Caki2 (cell line): Measurements from ENCODE around the gene TMEM39B. TPM values are rescaled to one million over a fixed set of nuclear protein-coding genes. Genes with fewer than 3 reads are reported as not detected.
"Not testable (repeated sequence)": the region's sequence is repeated elsewhere in the genome, so short reads cannot be mapped to it uniquely, and the experiment has no call there.

ENCODE experiments used
- DNase-seq: peaks from one replicate; pipeline ENCODE4 v3.0.0-alpha.2; 2015; ENCODE audit warnings: low read depth
- in situ Hi-C: cut with HindIII; loops from 2 replicates; pipeline ENCODE4 v1.10.0; 2016; ENCODE audit warnings: low sequenced_read_pairs, low pct_unique_long_range_greater_than_20kb, mixed read lengths
- total RNA-seq: library from RNA; depleted of rRNA; stranded (reverse); fragments of >200 nt; shearing (Covaris generic); gene quantifications from 2 replicates; pipeline ENCODE4 v1.2.3, GENCODE V29; 2014; ENCODE audit warnings: low replicate concordance; rRNA removed

The TMEM39B gene
- total RNA-seq, 1 experiment from 2014 or later: 7.0 TPM

GRCh38 chr1:32137111-32137510 is 64.4 kb downstream of the TMEM39B start:
- DNase-seq: no peak
- in situ Hi-C loops: no loop called here

- in situ Hi-C loops: no loop called here
- no peak for DNase-seq
Observed at GRCh38 chr1:32138965-32139364, 66.2 kb downstream of the TMEM39B start.

- DNase-seq: peak; percentile 64
- in situ Hi-C loops: no loop called here
Observed at GRCh38 chr1:32142446-32143301, 69.9 kb downstream of the TMEM39B start.

GRCh38 chr1:32143302-32143695 is 70.6 kb downstream of the TMEM39B start:
- in situ Hi-C loops, DNase-seq: not testable (repeated sequence)

- no peak for DNase-seq
- in situ Hi-C loops: no loop called here
Observed at GRCh38 chr1:32144033-32144432, 71.3 kb downstream of the TMEM39B start.

- in situ Hi-C loops, DNase-seq: not testable (repeated sequence)
Observed at GRCh38 chr1:32147799-32148198, 75.1 kb downstream of the TMEM39B start.

- in situ Hi-C loops: no loop called here
- no peak for DNase-seq
Observed at GRCh38 chr1:32150847-32151246, 78.1 kb downstream of the TMEM39B start.

GRCh38 chr1:32151319-32151787 is 78.6 kb downstream of the TMEM39B start:
- DNase-seq: no peak
- in situ Hi-C loops: no loop called here

Other genes starting within 250 kb of the TMEM39B start
- gene PTP4A2, start 134.6 kb upstream of the TMEM39B start, total RNA-seq: 308 and 310 TPM in 2 replicates
- gene KHDRBS1, start 59.1 kb upstream of the TMEM39B start, total RNA-seq: 112 and 135 TPM in 2 replicates
- gene KPNA6, start 35.1 kb downstream of the TMEM39B start, total RNA-seq: 24.9 and 26.6 TPM in 2 replicates
- gene TXLNA, start 106.7 kb downstream of the TMEM39B start, total RNA-seq: 58.5 and 63.9 TPM in 2 replicates
- 9.3 and 16.4 TPM in 2 replicates for gene CCDC28B, start 127.7 kb downstream of the TMEM39B start, total RNA-seq
- gene IQCC, start 132.7 kb downstream of the TMEM39B start, total RNA-seq: 4.0 and 5.5 TPM in 2 replicates
- gene DCDC2B, start 136.2 kb downstream of the TMEM39B start, total RNA-seq: not detected in 2 replicates
- gene TMEM234, start 149.4 kb downstream of the TMEM39B start, total RNA-seq: 15.1 and 17.1 TPM in 2 replicates
- gene EIF3I, start 149.5 kb downstream of the TMEM39B start, total RNA-seq: 441 and 448 TPM in 2 replicates
- not detected in 2 replicates for gene FAM167B, start 174.3 kb downstream of the TMEM39B start, total RNA-seq
- not detected in 2 replicates for gene LCK, start 178.3 kb downstream of the TMEM39B start, total RNA-seq
- 104 and 107 TPM in 2 replicates for gene HDAC1, start 219.1 kb downstream of the TMEM39B start, total RNA-seq